H1 (cell line): ENCODE measurements around the gene ABCA2.

Experiments used
- CEBPB ChIP-seq: IDR thresholded peaks from 2 replicates; pipeline ENCODE4 v1.6.1; 2012; ENCODE audit warnings: low read depth, low read length
- EP300 ChIP-seq, 2 experiments: IDR thresholded peaks; 1 replicate in 1 of 2; 2 replicates in 1 of 2; pipeline ENCODE4 v1.6.1; 2011 to 2012; ENCODE audit warnings: low read depth in 2 of 2, low read length in 2 of 2, mild to moderate bottlenecking in 2 of 2, borderline replicate concordance in 1 of 2, inconsistent platforms in 1 of 2, moderate library complexity in 1 of 2
- EZH2 ChIP-seq: fragments of 200-600 bp; sonication (generic); IDR thresholded peaks from 2 replicates; pipeline ENCODE4 v1.7.1; 2012; ENCODE audit warnings: low read depth, mild to moderate bottlenecking, moderate library complexity, low read length, inconsistent platforms; ENCODE audit not compliant: severe bottlenecking
- POLR2A ChIP-seq, 2 experiments: IDR thresholded peaks; 1 replicate in 1 of 2; 2 replicates in 1 of 2; pipeline ENCODE4 v1.6.1; 2011; ENCODE audit warnings: low read depth in 2 of 2, low read length in 2 of 2, mild to moderate bottlenecking in 2 of 2; ENCODE audit errors: control extremely low read depth in 1 of 2
- TF ChIP-seq, protein P1 (sequence below), 3 experiments: IDR thresholded peaks; 1 replicate in 2 of 3; 2 replicates in 1 of 3; pipeline versions ENCODE4 v1.5.1 to v1.6.1; 2011; ENCODE audit warnings: low read length in 3 of 3, mild to moderate bottlenecking in 3 of 3, inconsistent platforms in 2 of 3, low read depth in 1 of 3, moderate library complexity in 1 of 3; ENCODE audit not compliant: insufficient read depth in 1 of 3; ENCODE audit errors: control extremely low read depth in 1 of 3

DNA sequence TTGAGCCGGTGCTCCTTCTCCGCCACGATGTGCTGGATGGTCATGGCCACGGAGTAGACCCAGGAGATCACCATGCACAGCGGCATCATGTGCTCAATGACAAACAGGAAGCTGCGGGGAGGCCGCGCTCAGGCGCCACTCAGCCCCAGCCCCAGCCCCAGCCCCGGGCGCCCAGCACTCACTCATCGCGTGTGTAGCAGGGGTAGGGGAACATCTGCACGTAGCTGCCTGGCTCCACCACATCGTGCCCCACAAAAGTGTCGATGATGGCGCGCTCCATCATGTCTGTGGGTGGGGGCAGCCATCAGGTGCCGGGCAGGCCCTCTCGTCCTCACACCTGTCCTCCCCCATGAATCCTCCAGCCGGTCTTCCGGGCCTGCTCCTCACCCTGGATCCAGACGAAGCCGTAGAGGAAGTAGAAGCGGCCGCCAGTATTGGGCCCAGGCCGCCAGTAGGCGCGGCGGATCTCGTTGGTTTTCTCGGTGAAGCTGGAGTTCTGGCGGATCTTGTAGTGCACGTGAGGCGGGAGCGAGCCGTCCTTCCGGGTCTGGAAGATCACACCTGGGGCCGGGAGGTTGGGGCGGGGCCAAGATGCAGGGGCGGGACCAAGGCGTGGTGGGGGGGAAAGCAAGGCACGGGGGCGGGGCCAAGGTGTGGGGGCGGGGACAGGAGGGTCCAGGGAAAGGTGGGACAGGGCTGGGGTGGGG, 10.1 kb downstream of the ABCA2 start:
- TF ChIP-seq CEBPB (no peak), EZH2 (no peak), POLR2A (IDR thresholded peaks at IDR 0.05; ENCODE audit: control extremely low read depth in 1 of 2, low read depth in 2 of 2, low read length in 2 of 2) (no peak), EP300 (IDR thresholded peaks at IDR 0.05; ENCODE audit: borderline replicate concordance in 1 of 2, low read depth in 2 of 2, low read length in 2 of 2) (no peak)
- TF ChIP-seq, protein P1, sequence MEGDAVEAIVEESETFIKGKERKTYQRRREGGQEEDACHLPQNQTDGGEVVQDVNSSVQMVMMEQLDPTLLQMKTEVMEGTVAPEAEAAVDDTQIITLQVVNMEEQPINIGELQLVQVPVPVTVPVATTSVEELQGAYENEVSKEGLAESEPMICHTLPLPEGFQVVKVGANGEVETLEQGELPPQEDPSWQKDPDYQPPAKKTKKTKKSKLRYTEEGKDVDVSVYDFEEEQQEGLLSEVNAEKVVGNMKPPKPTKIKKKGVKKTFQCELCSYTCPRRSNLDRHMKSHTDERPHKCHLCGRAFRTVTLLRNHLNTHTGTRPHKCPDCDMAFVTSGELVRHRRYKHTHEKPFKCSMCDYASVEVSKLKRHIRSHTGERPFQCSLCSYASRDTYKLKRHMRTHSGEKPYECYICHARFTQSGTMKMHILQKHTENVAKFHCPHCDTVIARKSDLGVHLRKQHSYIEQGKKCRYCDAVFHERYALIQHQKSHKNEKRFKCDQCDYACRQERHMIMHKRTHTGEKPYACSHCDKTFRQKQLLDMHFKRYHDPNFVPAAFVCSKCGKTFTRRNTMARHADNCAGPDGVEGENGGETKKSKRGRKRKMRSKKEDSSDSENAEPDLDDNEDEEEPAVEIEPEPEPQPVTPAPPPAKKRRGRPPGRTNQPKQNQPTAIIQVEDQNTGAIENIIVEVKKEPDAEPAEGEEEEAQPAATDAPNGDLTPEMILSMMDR (IDR thresholded peaks at IDR 0.05; ENCODE audit: control extremely low read depth in 1 of 3, insufficient read depth in 1 of 3, low read depth in 1 of 3, low read length in 3 of 3): no peak
